HG03280 (cell line): Measurements from ENCODE around the gene MESP2.

Experiments
- ATAC-seq: cut with Tn5 transposase; IDR thresholded peaks from one replicate; pipeline ENCODE4 v1.9.1; 2021; ENCODE audit warnings: mild to moderate bottlenecking, moderate library complexity; ENCODE audit not compliant: unreplicated experiment

MESP2 gene

DNA sequence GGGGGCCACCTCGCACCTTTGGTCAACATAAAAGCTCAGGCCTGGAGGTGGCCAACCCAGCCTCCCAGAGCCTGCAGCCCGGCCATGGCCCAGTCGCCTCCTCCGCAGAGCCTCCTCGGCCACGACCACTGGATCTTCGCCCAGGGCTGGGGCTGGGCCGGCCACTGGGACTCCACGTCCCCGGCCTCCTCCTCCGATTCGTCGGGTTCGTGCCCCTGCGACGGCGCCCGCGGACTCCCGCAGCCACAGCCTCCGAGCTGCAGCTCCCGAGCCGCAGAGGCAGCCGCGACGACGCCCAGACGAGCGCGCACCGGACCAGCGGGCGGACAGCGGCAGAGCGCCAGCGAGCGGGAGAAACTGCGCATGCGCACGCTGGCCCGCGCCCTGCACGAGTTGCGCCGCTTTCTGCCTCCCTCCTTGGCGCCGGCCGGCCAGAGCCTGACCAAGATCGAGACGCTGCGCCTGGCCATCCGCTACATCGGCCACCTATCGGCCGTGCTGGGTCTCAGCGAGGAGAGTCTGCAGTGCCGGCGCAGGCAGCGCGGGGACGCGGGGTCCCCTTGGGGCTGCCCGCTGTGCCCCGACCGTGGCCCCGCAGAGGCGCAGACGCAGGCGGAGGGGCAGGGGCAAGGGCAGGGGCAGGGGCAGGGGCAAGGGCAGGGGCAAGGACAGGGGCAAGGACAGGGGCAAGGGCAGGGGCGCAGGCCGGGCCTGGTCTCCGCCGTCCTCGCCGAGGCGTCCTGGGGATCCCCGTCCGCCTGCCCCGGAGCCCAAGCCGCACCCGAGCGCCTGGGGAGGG, at the start of gene MESP2:
Gene MESP2 (plus strand): TSS at position 59 of the 799 bp plus-strand sequence. CDS start 26 bp downstream, at position 85.
- ATAC-seq: peak; percentile 58

DNA sequence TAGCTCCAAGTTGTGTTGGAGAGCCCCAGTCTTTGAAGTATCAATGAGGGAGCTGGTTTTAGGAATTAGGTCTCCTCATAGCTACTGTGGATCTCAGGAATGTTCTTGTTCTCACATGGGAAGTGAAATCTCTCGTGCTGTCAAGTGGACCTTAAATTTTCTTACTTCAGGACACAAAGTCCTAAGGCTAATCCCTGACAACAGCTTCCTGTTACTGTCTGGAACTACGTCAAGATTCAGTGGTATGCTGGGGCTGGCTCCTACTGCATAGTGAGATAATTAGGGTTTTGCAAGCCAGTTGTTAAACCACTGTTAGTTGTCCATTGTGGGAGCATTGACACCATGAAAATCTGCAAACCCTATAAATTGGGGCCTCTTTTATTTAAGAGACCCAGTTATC, 47.9 kb upstream of the MESP2 start:
- ATAC-seq: no peak

DNA sequence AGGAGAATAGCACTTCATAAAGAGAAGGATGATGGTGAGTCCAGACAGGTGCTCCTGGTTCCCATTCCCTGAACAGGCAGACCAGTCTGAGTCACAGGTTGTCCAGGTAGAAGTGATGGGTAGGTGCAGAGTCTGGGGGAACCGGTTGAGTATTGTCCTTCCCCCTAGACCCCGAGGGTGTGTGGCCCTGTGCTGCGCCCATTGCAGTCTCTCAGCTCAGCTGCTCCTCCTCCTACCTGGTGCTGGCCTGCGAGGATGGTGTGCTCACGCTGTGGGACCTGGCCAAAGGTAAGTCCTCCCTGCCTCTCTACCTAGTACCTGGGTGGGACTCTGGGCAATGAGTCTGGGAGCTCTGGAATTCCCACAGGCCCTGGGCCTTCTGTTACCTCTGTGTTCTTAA, 44.9 kb upstream of the MESP2 start:
- no peak for ATAC-seq

DNA sequence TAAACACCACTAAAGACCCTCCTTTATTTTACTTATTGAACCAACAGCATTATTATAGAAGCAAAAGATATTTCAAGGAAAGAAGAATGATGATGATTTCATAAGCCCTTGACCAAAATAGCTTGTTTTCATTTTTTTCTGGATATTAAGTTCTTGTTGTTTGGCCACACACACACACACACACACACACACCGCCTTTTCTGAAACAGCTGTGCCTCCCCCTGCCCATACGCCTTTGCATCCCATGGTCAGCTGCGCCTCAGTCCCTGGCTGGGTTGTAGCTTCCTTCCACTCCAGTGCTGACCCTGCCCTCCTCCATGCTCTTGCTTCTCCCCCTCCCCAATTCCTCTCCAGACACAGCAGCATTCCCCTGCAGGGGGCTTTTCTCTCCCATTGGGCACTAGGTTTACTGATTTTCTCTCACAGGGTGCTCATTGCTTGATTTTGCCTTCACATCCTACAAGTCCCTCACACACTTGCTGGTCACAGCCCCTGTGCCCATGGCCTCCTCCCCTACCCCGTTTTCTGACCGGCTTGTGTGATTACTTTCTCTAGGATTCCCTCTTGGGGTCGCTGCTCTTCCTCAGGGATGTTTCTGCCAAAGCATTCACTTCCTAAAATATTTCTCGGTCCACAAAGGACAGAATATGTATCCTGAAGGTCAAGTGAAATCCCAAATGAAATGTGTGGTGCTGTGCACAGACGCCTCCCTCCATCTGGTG, 43.5 kb upstream of the MESP2 start:
- no peak for ATAC-seq

DNA sequence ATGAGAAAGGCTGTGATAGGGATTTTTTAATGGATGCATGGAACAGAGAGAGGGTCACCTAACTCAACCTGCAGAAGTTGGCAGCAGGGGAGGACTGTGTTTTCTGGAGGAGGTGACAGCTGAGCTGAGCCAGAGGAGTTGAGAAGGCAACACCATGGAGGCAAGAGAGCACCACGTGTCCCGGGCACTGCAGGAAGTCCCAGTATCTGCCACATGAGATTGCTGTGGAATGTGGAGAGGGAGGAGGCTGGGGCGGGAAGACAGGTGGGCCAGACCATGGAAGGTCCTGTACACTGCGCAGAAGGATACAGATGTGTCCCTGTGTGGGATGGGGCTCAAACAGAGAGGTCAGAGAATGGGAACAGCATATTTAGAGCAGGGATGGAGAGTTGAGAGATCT, 40.4 kb upstream of the MESP2 start:
- no peak for ATAC-seq

DNA sequence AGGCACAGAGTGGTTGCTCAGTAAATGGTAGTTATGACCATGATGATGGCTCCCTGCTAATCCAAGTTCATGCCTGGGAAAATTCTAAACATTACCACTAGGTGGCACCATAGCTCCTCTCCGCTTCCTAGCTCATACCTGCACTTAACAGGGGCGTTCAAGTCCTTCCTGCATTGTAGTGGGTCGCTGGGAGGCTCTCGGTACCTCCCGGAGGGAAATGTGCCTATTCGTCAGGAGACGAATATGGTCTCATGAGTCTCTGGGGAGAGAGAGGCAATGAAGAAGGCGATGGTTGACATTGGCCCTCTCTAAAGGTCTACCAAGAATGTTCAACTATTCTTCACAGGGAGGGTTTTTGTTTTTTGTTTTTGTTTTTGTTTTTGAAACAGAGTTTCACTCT, 36.0 kb upstream of the MESP2 start:
- ATAC-seq: peak; percentile 88

DNA sequence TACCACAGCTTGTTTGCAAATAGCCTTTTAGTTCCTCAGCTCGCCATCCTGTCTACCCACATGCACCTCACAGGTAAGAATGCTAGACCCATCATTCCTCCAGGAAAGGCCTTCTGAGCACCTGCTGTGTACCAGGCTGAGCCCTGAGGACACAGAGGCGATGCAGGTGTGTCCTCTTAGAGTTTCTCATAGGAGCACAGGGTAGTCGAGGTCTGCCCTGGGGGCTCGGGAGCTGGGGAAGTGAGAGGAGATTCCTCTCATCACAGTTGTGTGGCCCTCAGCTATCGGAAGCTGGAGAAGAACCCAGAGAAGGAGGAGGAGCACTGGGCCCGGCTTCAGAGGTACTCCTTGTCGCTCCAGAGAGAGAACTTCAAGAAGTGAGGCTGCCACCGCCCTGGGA, 33.1 kb upstream of the MESP2 start:
- no peak for ATAC-seq

- ATAC-seq: no peak
Observed at GRCh38 chr15:89743594-89743993, 32.5 kb upstream of the MESP2 start.

DNA sequence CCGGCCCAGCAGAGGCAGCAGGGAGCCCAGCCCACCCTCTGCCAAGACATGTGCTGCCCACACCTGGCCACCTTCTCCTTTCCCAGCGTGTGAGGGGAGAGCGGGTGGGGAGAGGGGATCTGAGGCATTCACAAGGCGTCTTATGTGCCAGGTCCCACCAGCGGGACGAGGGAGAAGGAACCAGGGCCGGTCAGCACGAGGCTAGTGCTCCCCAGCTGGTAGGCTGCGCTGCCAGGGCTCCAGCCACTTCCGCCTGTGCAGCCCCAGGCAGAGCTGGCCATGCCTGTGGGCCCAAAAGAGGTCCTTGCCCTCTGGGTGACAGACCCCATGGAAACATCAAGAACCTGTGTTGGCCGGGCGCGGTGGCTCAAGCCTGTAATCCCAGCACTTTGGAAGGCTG, 31.0 kb upstream of the MESP2 start:
- ATAC-seq: no peak

DNA sequence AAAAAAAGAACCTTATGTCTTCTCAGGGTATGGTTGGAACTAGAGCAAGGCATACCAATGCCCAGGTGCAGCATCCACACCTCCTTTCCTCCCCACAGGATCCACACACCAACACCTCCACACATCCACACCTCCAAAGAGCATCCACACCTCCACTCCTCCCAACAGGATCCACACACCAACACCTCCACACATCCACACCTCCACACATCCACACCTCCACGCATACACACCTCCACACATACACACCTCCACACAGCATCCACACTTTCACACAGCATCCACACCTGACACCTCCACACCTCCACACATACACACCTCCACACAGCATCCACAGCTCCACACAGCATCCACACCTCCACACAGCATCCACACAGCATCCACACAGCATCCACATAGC, 30.4 kb upstream of the MESP2 start:
- no peak for ATAC-seq

DNA sequence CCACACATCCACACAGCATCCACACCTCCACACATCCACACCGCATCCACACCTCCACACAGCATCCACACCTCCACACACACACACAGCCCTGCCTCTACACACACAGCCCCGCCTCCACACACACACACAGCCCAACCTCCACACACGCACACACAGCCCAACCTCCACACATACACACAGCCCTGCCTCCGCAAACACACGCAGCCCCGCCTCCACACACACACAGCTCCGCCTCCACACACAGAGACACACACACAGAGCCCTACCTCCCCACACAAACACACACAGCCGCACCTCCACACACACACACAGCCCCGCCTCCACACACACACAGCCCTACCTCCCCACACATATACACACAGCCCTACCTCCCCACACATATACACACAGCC, 29.7 kb upstream of the MESP2 start:
- no peak for ATAC-seq

DNA sequence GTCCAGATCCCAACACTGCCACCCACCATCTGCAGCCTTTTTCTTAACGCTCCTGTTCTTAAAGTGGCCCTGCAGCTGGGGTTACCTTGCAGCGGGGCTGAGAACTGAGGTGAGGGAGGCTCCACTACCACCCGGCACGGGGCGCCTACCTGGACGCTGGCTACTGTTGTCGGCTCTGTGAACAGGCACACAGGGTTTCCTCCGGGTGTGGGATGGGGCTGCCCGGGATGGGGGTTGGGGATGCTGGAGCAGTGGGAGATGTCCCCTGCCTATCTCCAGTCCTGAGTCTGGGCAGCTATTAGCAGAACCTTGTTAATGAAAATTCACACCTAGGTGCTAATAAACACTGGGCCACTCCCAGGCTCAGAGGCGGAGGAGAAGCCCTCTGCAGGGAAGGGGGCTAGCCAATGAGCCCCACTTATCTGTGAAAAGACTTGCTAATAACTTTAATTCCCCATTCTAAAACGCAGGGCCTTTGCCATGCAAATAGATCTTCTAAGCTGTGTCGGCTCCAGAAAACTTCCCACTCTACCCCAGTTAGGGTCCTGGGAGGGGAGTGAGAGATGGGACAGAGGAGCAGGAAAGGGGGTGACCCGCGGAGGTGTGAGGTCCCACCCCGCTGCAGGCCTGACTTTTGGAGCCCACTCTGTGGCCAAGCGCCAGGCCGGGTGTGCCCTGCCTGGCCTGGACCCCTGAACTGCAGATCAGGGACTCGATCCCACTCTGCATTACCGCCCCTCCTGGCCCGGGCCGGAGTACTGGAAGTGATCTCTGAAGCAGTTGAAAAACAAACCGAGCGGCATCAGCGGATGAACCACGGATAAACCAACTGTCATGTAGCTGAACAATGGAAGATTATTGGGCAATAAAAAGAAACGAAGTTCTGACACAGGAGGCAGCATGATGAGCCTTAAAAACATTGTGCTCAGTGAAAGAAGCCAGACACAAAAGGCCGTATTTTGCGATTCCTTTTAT, 28.1 kb upstream of the MESP2 start:
- no peak for ATAC-seq

DNA sequence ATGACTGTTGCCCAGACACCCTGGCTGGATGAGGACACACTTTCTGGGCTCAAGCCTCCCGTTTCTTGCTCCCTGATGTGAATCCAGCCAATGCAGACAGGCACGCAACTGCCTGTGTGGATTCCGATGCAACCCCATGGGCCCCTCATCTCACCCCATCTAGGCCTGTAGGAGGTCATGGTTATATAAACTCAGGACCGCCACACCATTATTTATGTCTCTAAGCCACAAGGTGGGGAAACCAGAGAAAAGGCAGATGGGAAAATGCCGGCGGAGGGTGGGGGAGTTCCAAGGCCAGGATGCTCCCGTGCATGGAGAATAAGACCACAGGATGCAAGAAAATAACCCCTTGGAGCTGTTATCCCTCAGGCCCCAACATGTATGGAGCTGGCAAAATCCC, 27.1 kb upstream of the MESP2 start:
- no peak for ATAC-seq

DNA sequence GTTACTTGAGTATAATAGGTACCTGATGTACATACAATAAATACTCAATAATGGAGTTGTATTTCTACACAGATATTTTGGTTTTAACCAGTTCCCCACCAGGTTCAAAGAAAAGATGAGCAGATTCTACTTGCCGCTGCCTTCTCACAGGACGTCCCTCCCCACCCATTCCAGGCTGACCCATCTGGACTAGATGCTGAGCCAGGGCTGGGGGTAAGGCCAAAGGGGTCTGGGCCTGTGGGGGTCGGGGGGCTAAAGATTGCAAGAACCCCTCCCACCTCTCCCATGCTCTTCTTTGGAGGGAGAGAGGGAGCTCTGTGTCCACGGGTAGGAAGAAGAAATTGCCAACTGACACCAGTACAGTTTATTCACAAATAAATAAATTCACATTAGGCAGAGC, 26.6 kb upstream of the MESP2 start:
- no peak for ATAC-seq

DNA sequence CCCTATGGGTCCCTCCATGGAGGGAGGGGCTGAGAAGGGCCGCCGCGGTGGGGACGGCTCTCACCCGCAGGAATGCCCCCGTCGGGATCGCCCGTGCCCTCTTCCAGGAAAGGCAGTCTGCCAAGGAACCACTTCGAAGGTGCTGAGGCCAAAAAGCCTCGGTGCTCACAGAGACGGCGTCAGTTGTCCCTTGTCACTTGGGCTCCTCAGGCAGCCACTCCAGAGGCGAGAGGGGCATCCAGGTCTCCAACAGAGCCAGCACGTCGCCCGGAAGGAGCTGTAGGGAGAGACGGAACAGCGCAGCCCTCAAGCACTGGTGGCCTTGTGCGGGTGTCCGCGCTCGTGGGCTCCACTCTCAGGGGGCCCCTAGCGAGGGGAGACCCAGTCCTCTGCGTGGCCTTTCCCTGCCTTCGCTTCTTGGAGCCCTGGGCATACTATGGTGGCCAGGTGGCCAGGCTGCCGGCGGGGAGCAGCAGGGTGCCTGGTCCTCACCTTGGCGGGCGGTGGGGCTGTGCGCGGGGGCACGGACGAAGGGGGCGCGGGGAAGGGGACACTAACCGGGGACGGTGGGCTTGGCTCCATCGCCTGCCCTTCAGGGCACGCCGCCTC, 26.1 kb upstream of the MESP2 start:
- no peak for ATAC-seq

- peak; percentile 97 for ATAC-seq
Observed at GRCh38 chr15:89750560-89751542, 25.3 kb upstream of the MESP2 start, which contains the start of gene MESP1. TSS of gene MESP1 (minus strand) at chr15:89751249. CDS start at chr15:89751231, 18 bp downstream.

- no peak for ATAC-seq
Observed at GRCh38 chr15:89751748-89752147, 24.4 kb upstream of the MESP2 start.

DNA sequence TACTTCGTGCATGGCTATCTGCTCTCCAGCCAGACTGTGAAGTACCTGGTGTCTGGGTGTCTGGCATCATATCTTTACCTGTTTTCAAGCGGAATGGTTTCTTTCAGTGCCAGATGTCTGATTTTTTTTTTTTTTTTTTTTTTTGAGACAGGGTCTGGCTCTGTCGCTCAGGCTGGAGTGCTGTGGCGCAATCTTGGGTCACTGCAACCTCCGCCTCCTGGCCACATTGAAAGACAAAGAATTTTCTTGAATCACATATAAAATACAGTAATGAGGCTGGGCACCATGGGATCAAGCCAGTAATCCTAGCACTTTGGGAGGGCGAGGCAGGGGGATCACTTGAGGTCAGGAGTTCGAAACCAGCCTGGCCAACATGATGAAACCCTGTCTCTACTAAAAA, 22.3 kb upstream of the MESP2 start:
- no peak for ATAC-seq

GRCh38 chr15:89754361-89755154, 21.6 kb upstream of the MESP2 start:
- ATAC-seq: no peak
